ENCODE results near the gene CADM1. TPM values are rescaled to one million over a fixed set of nuclear protein-coding genes. Genes with fewer than 3 reads are reported as not detected.

Gene CADM1
- total RNA-seq, 1 experiment from 2014 or later = 534 TPM

DNA sequence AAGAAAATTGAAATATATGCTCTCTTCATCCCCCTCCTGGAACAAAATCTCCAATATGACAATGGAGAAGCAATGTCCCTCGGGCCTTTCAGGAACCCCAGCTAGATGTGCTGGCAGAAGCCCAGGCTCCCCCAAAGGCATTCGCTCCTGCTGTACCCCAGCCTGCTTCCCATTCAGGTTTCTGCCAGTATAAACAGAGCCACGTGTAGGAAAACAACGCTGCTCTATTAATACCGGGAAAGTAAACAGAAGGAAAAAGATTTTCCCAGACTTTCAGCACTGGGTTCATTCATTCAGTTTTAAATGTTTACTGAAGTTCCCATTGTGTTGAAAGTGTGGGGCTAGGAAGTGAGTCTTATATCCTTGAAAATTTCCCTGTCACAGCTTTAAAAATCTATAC, 147.1 kb downstream of the CADM1 start:
- Histone ChIP-seq H3K4me1 (peaks cover 8% of the 10 kb centered on the region; the same call in 1 of the 2 replicates), H3K9me3 (no peaks in the 10 kb centered on the region), H3K36me3 (ENCODE audit: control insufficient read depth, insufficient read depth, low read length) (no peaks in the 10 kb centered on the region), H3K4me3 (ENCODE audit: low read depth, low read length) (no peak overlapping the region), H3K27me3 (replicated peaks; ENCODE audit: control insufficient read depth, insufficient read depth, low read length) (no peaks in the 10 kb centered on the region)
- Mint-ChIP-seq H3K36me3 (ENCODE audit: insufficient read depth, unreplicated experiment) (peaks cover 19% of the 10 kb centered on the region), H3K27ac (ENCODE audit: unreplicated experiment) (no peak overlapping the region), H3K27me3 (ENCODE audit: insufficient read depth, unreplicated experiment) (no peaks in the 10 kb centered on the region), H3K4me1 (ENCODE audit: low read depth, unreplicated experiment) (peaks cover 6% of the 10 kb centered on the region), H3K4me3 (ENCODE audit: unreplicated experiment) (no peak overlapping the region), H3K9me3 (ENCODE audit: unreplicated experiment) (no peaks in the 10 kb centered on the region)
- intact Hi-C loops (cut with micrococcal nuclease; ENCODE audit: unreplicated experiment) = no loop called here
- POLR2A ChIA-PET = no interaction called here
- no TSS peak for BruUV-seq (replicated peaks)
- DNase-seq = no peak
- CTCF ChIA-PET = no interaction called here
- TF ChIP-seq, protein P1, sequence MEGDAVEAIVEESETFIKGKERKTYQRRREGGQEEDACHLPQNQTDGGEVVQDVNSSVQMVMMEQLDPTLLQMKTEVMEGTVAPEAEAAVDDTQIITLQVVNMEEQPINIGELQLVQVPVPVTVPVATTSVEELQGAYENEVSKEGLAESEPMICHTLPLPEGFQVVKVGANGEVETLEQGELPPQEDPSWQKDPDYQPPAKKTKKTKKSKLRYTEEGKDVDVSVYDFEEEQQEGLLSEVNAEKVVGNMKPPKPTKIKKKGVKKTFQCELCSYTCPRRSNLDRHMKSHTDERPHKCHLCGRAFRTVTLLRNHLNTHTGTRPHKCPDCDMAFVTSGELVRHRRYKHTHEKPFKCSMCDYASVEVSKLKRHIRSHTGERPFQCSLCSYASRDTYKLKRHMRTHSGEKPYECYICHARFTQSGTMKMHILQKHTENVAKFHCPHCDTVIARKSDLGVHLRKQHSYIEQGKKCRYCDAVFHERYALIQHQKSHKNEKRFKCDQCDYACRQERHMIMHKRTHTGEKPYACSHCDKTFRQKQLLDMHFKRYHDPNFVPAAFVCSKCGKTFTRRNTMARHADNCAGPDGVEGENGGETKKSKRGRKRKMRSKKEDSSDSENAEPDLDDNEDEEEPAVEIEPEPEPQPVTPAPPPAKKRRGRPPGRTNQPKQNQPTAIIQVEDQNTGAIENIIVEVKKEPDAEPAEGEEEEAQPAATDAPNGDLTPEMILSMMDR (IDR thresholded peaks at IDR 0.05; ENCODE audit: insufficient read depth in 1 of 2, low read depth in 1 of 2, low read length in 1 of 2, severe bottlenecking in 1 of 2, unreplicated experiment in 1 of 2) = no peak

DNA sequence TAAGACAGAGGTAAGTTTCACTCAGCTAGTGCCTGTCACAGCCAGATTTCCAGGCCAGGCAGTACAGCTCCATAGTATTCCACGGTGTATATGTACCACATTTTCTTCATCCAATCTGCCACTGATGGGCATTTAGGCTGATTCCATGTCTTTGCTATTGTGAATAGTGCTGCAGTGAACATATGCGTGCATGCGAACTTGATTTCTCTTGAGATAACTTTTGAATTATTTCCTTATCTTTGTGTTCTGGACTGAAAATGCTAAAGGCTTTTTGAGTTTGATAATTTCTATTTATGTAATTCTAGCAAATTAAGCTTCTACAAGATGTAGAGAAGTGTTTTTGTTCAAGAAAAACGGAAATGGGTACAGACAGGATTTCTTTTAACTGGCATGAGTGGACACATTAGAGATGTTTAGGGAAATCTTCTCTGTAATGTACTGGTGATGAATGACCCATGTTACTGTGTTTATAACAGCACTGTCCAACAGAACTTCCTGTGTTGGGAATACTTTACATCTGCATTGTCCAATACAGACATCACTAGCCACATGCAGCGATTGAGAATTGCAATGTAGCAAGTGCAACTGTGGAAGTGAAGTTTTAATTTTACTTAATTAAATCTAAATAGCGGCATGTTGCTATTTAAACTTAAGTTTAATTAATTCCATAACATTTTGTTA, 151.3 kb downstream of the CADM1 start:
- CTCF ChIA-PET = no interaction called here
- H3K4me1 Mint-ChIP-seq (ENCODE audit: low read depth, unreplicated experiment) = peaks cover 6% of the 10 kb centered on the region
- H3K9me3 ChIP-seq = no peaks in the 10 kb centered on the region
- POLR2A ChIA-PET = no interaction called here
- H3K4me3 ChIP-seq (ENCODE audit: low read depth, low read length) = no peak overlapping the region
- no peak overlapping the region for H3K27ac Mint-ChIP-seq (ENCODE audit: unreplicated experiment)
- no peak for DNase-seq
- H3K36me3 ChIP-seq (ENCODE audit: control insufficient read depth, insufficient read depth, low read length) = no peaks in the 10 kb centered on the region
- BruUV-seq (replicated peaks) = no TSS peak
- no peaks in the 10 kb centered on the region for H3K27me3 Mint-ChIP-seq (ENCODE audit: insufficient read depth, unreplicated experiment)
- TF ChIP-seq, protein P1 (IDR thresholded peaks at IDR 0.05; ENCODE audit: insufficient read depth in 1 of 2, low read depth in 1 of 2, low read length in 1 of 2, severe bottlenecking in 1 of 2, unreplicated experiment in 1 of 2) = no peak
- intact Hi-C loops (cut with micrococcal nuclease; ENCODE audit: unreplicated experiment) = no loop called here
- no peaks in the 10 kb centered on the region for H3K9me3 Mint-ChIP-seq (ENCODE audit: unreplicated experiment)
- H3K4me3 Mint-ChIP-seq (ENCODE audit: unreplicated experiment) = no peak overlapping the region
- no peaks in the 10 kb centered on the region for H3K27me3 ChIP-seq (replicated peaks; ENCODE audit: control insufficient read depth, insufficient read depth, low read length)
- peaks cover 17% of the 10 kb centered on the region for H3K36me3 Mint-ChIP-seq (ENCODE audit: insufficient read depth, unreplicated experiment)
- peaks cover 13% of the 10 kb centered on the region for H3K4me1 ChIP-seq

DNA sequence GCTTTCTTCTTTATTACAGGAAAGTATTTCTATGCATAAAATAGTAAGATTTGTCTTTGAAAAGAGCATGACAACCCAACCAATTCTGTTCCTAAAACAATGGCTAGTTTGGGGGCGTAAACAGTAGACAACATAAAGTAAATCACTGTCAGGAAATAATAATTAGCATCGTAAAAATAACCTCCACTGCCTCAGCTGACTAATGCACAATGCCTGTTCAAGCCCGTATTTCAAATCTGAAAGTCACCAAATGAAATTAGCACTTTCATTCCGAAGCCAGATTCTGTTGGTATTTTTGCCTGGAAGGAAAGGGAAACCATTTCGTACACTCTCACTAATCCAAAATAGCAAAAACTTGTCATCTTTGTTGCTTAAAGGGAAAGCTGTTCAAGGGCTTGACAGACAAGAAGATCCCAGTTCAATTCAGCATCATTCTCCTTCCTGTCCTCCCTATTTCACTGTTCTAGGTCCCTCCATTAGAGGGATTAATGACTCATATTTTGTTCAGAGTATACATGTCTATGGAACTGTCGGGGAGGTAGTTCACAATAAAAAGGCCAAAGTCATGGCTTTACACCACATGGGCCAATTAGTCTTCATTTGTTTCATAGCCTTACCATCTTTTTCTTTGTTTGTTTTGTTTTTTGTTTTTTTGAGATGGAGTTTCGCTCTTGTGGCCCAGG, 154.7 kb downstream of the CADM1 start:
- CTCF ChIA-PET = no interaction called here
- peaks cover 13% of the 10 kb centered on the region for H3K4me1 ChIP-seq
- H3K4me3 ChIP-seq (ENCODE audit: low read depth, low read length) = no peak overlapping the region
- H3K27me3 ChIP-seq (replicated peaks; ENCODE audit: control insufficient read depth, insufficient read depth, low read length) = no peaks in the 10 kb centered on the region
- H3K36me3 ChIP-seq (ENCODE audit: control insufficient read depth, insufficient read depth, low read length) = no peaks in the 10 kb centered on the region
- POLR2A ChIA-PET = interaction anchor here (0.7 kb wide), 1 partner anchor 8 kb away, joined by 3 read pairs; no protein-coding TSS in a partner anchor
- no peaks in the 10 kb centered on the region for H3K27me3 Mint-ChIP-seq (ENCODE audit: insufficient read depth, unreplicated experiment)
- no peak overlapping the region for H3K4me3 Mint-ChIP-seq (ENCODE audit: unreplicated experiment)
- H3K36me3 Mint-ChIP-seq (ENCODE audit: insufficient read depth, unreplicated experiment) = peaks cover 23% of the 10 kb centered on the region
- no peak for DNase-seq
- no TSS peak for BruUV-seq (replicated peaks)
- intact Hi-C loops (cut with micrococcal nuclease; ENCODE audit: unreplicated experiment) = no loop called here
- TF ChIP-seq, protein P1 (IDR thresholded peaks at IDR 0.05; ENCODE audit: insufficient read depth in 1 of 2, low read depth in 1 of 2, low read length in 1 of 2, severe bottlenecking in 1 of 2, unreplicated experiment in 1 of 2) = no peak
- no peaks in the 10 kb centered on the region for H3K9me3 ChIP-seq
- H3K27ac Mint-ChIP-seq (ENCODE audit: unreplicated experiment) = no peak overlapping the region
- H3K4me1 Mint-ChIP-seq (ENCODE audit: low read depth, unreplicated experiment) = no peaks in the 10 kb centered on the region
- no peaks in the 10 kb centered on the region for H3K9me3 Mint-ChIP-seq (ENCODE audit: unreplicated experiment)

Measured in Caco-2 (cell line).